Activated gamma-delta T cell treated with anti-CD3 and anti-CD28 coated beads, Interleukin-2, amount 50 U/mL, for 16 hours (primary cell): ENCODE measurements around the gene IGF2BP3.
A peak's percentile ranks its signal among the peaks of the same experiment; 100 is the strongest.
"Not testable (repeated sequence)": the region's sequence is repeated elsewhere in the genome, so short reads cannot be mapped to it uniquely, and the experiment has no call there.

Experiments
- DNase-seq: peaks from one replicate; pipeline ENCODE4 v3.0.0-alpha.2; 2020; ENCODE audit warnings: low read depth

The IGF2BP3 gene

GRCh38 chr7:23470330-23471105 lies at the start of gene IGF2BP3:
TSS of gene IGF2BP3 (minus strand) at chr7:23470491. CDS start at chr7:23470110, 381 bp downstream.
- no peak for DNase-seq

GRCh38 chr7:23514755-23515154 lies 44.5 kb upstream of the IGF2BP3 start:
- DNase-seq, result no peak

- not testable (repeated sequence) for DNase-seq
Measured at GRCh38 chr7:23513746-23514145, 43.5 kb upstream of the IGF2BP3 start.

GRCh38 chr7:23494009-23494408 lies 23.7 kb upstream of the IGF2BP3 start:
- no peak for DNase-seq

GRCh38 chr7:23491502-23491901 lies 21.2 kb upstream of the IGF2BP3 start:
- DNase-seq, result no peak

- DNase-seq, result peak; percentile 37
Measured at GRCh38 chr7:23490357-23491135, 20.3 kb upstream of the IGF2BP3 start.

GRCh38 chr7:23488714-23489113 lies 18.4 kb upstream of the IGF2BP3 start:
- not testable (repeated sequence) for DNase-seq

- DNase-seq, result no peak
Measured at GRCh38 chr7:23487670-23488069, 17.4 kb upstream of the IGF2BP3 start.

- DNase-seq, result no peak
Measured at GRCh38 chr7:23486002-23486773, 15.9 kb upstream of the IGF2BP3 start.

GRCh38 chr7:23482686-23483085 lies 12.4 kb upstream of the IGF2BP3 start:
- DNase-seq, result no peak

GRCh38 chr7:23477962-23478866 lies 7.9 kb upstream of the IGF2BP3 start:
- no peak for DNase-seq

- no peak for DNase-seq
Measured at GRCh38 chr7:23477157-23477499, 6.8 kb upstream of the IGF2BP3 start.

GRCh38 chr7:23476286-23477156 lies 6.2 kb upstream of the IGF2BP3 start:
- DNase-seq, result no peak

GRCh38 chr7:23475576-23475839 lies 5.2 kb upstream of the IGF2BP3 start:
- no peak for DNase-seq

GRCh38 chr7:23474829-23475575 lies 4.7 kb upstream of the IGF2BP3 start:
- no peak for DNase-seq

- no peak for DNase-seq
Measured at GRCh38 chr7:23474094-23474828, 4.0 kb upstream of the IGF2BP3 start.

GRCh38 chr7:23473844-23474093 lies 3.5 kb upstream of the IGF2BP3 start:
- no peak for DNase-seq

GRCh38 chr7:23472956-23473843 lies 2.9 kb upstream of the IGF2BP3 start:
- no peak for DNase-seq

- DNase-seq, result no peak
Measured at GRCh38 chr7:23472556-23472955, 2.3 kb upstream of the IGF2BP3 start.
